WTC11 (cell line): ENCODE data around the gene VSNL1. TPM values are rescaled to one million over a fixed set of nuclear protein-coding genes. Genes with fewer than 3 reads are reported as not detected.

Source experiments
- ATF1 ChIP-seq: sonication (generic); formaldehyde crosslinking; IDR thresholded peaks from 2 replicates; pipeline ENCODE4 v1.8.1; 2023; ENCODE audit warnings: mild to moderate bottlenecking, moderate library complexity, missing genetic modification reagents
- CREB1 ChIP-seq: sonication (generic); formaldehyde crosslinking; IDR thresholded peaks from 2 replicates; pipeline ENCODE4 v1.8.0; 2023; ENCODE audit warnings: mild to moderate bottlenecking, missing genetic modification reagents
- CTCF ChIP-seq: fragments of 200-600 bp; IDR thresholded peaks from 2 replicates; pipeline ENCODE4 v1.8.0; 2022; ENCODE audit warnings: antibody characterized with exemption
- E2F4 ChIP-seq: sonication (generic); formaldehyde crosslinking; IDR thresholded peaks from 2 replicates; pipeline ENCODE4 v1.8.1; 2022; ENCODE audit warnings: low read depth, mild to moderate bottlenecking, moderate library complexity, missing genetic modification reagents, borderline replicate concordance
- EMX1 ChIP-seq: fragments of 250-450 bp; sonication (Bioruptor Pico); IDR thresholded peaks from 2 replicates; pipeline ENCODE4 v1.8.0; 2021; ENCODE audit warnings: mild to moderate bottlenecking
- ERG ChIP-seq: fragments of 250-450 bp; sonication (Bioruptor Pico); IDR thresholded peaks from 2 replicates; pipeline ENCODE4 v1.8.0; 2021; ENCODE audit warnings: mild to moderate bottlenecking
- FOXK1 ChIP-seq: sonication (generic); formaldehyde crosslinking; IDR thresholded peaks from 2 replicates; pipeline ENCODE4 v1.8.0; 2022; ENCODE audit warnings: mild to moderate bottlenecking, moderate library complexity, missing genetic modification reagents
- JAZF1 ChIP-seq: fragments of 250-450 bp; sonication (Bioruptor Pico); IDR thresholded peaks from 2 replicates; pipeline ENCODE4 v1.9.0; 2021; ENCODE audit warnings: moderate library complexity, mild to moderate bottlenecking, inconsistent platforms
- MAX ChIP-seq: sonication (generic); formaldehyde crosslinking; IDR thresholded peaks from 2 replicates; pipeline ENCODE4 v1.8.0; 2022; ENCODE audit warnings: mild to moderate bottlenecking, missing genetic modification reagents
- NR1H2 ChIP-seq: sonication (generic); formaldehyde crosslinking; IDR thresholded peaks from 2 replicates; pipeline ENCODE4 v1.9.0; 2021; ENCODE audit warnings: mild to moderate bottlenecking, moderate library complexity, missing genetic modification reagents
- RORB ChIP-seq: fragments of 250-450 bp; sonication (Bioruptor Pico); IDR thresholded peaks from 2 replicates; pipeline ENCODE4 v1.9.0; 2021; ENCODE audit warnings: mild to moderate bottlenecking
- TEAD1 ChIP-seq: sonication (generic); formaldehyde crosslinking; IDR thresholded peaks from 2 replicates; pipeline ENCODE4 v1.8.0; 2022; ENCODE audit warnings: mild to moderate bottlenecking, missing genetic modification reagents
- TEAD4 ChIP-seq: sonication (generic); formaldehyde crosslinking; IDR thresholded peaks from 2 replicates; pipeline ENCODE4 v1.8.0; 2022; ENCODE audit warnings: mild to moderate bottlenecking, missing genetic modification reagents
- ZMAT4 ChIP-seq: fragments of 250-450 bp; sonication (Bioruptor Pico); IDR thresholded peaks from 2 replicates; pipeline ENCODE4 v1.9.0; 2021; ENCODE audit warnings: mild to moderate bottlenecking
- ZNF138 ChIP-seq: sonication (generic); formaldehyde crosslinking; conservative IDR thresholded peaks from 2 replicates; pipeline ENCODE4 v1.8.1; 2022; ENCODE audit warnings: mild to moderate bottlenecking, moderate library complexity, missing genetic modification reagents
- ZNF219 ChIP-seq: sonication (generic); formaldehyde crosslinking; IDR thresholded peaks from 2 replicates; pipeline ENCODE4 v1.8.0; 2023; ENCODE audit warnings: missing genetic modification reagents, mild to moderate bottlenecking, borderline replicate concordance
- ZNF263 ChIP-seq: sonication (generic); formaldehyde crosslinking; IDR thresholded peaks from 2 replicates; pipeline ENCODE4 v1.8.1; 2022; ENCODE audit warnings: low read depth, mild to moderate bottlenecking, moderate library complexity, missing genetic modification reagents
- total RNA-seq: library from RNA; stranded (reverse); gene quantifications from 3 replicates; pipeline ENCODE4 v1.2.3, GENCODE V29; 2021
- TF ChIP-seq, protein P1 (sequence below): fragments of 250-450 bp; sonication (Bioruptor Pico); conservative IDR thresholded peaks from 2 replicates; pipeline ENCODE4 v1.9.0; 2021; ENCODE audit warnings: mild to moderate bottlenecking
- TF ChIP-seq, protein P2 (sequence below): sonication (generic); formaldehyde crosslinking; IDR thresholded peaks from 2 replicates; pipeline ENCODE4 v1.8.1; 2023; ENCODE audit warnings: mild to moderate bottlenecking, moderate library complexity, missing genetic modification reagents
- TF ChIP-seq, protein P3 (sequence below): sonication (generic); formaldehyde crosslinking; IDR thresholded peaks from 2 replicates; pipeline ENCODE4 v1.8.0; 2022; ENCODE audit warnings: missing genetic modification reagents
- TF ChIP-seq, protein P4 (sequence below): sonication (generic); formaldehyde crosslinking; conservative IDR thresholded peaks from 2 replicates; pipeline ENCODE4 v1.8.1; 2022; ENCODE audit warnings: mild to moderate bottlenecking, missing genetic modification reagents
- TF ChIP-seq, protein P5 (sequence below): sonication (generic); formaldehyde crosslinking; IDR thresholded peaks from 2 replicates; pipeline ENCODE4 v1.8.1; 2022; ENCODE audit warnings: mild to moderate bottlenecking, missing genetic modification reagents, moderate library complexity, borderline replicate concordance

The VSNL1 gene
- total RNA-seq, 1 experiment from 2014 or later: 78.4 TPM

DNA sequence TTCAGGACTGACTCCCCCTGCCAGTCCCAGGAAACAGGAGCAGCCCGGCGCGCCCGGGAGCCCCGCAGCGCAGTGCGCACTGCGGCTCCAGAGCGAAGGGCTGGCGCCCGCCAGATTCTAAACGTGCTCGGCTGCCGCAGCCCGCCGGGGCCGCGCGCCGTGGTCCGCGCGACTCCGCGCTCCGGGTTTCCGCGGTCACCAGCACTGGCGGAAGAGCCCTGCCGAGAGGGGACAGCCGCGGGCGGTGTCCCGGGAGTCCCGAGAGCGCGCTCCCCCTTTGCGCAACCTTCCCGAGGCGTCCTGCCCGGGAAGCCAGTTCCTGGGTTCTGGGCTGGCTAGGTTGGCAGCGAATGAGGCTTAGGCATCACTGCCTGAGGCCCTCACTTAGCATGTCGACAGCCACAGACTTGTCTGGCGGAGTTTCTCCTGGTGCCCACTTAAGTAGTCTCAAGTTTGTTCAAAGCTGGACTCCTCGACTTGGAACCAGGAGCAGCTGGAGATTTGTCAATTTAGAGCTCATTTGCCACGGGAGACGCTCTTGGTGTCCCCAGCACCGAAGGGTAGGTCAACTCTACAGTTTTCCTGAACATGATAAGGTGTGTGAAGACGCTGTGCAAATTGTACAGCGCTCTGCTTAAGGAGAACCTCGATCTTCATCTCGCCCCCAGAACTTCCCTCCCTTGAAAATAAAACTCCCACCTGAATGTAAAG, 1.5 kb upstream of the VSNL1 start (continued):
- TF ChIP-seq FOXK1 (CRISPR knock-in tag) (peak; percentile 56; the same call in 1 of the 2 replicates), ATF1 (CRISPR knock-in tag) (no peak), JAZF1 (CRISPR knock-in tag) (no peak), EMX1 (no peak), RORB (CRISPR knock-in tag) (no peak), ZMAT4 (no peak), TEAD1 (CRISPR knock-in tag) (peak; percentile 56; the same call in 1 of the 2 replicates), ERG (CRISPR knock-in tag) (0 out of 2 replicates have a peak, but pooled peaks have one; percentile 39), ZNF219 (CRISPR knock-in tag) (peak; percentile 51; the same call in 1 of the 2 replicates), CTCF (no peak), E2F4 (CRISPR knock-in tag) (no peak), ZNF263 (CRISPR knock-in tag) (no peak), MAX (CRISPR knock-in tag) (peak; percentile 63; the same call in 1 of the 2 replicates), ZNF138 (peak; percentile 81; the same call in 1 of the 2 replicates), NR1H2 (no peak), CREB1 (CRISPR knock-in tag) (no peak), TEAD4 (CRISPR knock-in tag) (no peak)
- TF ChIP-seq, protein P1, sequence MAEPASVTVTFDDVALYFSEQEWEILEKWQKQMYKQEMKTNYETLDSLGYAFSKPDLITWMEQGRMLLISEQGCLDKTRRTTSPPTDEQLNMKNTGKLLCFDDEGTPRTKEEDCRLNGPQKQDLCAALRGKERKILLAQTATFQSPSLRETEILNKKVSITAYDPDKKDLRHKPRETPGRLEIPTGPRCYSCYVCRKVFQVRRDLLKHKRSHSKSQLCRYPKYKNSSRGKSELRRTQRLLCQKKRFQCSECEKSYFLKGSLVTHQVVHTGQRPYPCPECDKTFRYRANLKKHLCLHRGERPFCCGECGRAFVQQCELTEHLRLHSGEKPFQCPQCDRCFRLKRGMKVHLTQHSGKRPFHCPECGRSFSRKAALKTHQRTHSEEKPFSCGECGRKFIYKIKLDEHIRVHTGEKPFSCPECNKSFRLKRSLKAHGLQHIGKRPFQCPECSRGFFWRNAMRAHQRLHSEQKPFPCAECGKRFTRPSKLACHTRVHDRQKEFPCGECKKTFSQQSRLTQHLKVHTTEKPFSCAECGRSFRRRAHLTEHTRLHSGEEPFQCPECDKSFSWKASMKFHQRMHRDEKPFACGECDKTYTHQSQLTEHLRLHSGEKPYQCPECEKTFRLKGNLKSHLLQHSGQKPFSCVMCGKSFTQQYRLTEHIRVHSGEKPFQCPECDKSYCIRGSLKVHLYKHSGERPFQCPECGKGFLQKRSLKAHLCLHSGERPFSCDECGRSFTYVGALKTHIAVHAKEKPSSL (CRISPR knock-in tag): no peak
- TF ChIP-seq, protein P2, sequence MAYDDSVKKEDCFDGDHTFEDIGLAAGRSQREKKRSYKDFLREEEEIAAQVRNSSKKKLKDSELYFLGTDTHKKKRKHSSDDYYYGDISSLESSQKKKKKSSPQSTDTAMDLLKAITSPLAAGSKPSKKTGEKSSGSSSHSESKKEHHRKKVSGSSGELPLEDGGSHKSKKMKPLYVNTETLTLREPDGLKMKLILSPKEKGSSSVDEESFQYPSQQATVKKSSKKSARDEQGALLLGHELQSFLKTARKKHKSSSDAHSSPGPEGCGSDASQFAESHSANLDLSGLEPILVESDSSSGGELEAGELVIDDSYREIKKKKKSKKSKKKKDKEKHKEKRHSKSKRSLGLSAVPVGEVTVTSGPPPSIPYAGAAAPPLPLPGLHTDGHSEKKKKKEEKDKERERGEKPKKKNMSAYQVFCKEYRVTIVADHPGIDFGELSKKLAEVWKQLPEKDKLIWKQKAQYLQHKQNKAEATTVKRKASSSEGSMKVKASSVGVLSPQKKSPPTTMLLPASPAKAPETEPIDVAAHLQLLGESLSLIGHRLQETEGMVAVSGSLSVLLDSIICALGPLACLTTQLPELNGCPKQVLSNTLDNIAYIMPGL (CRISPR knock-in tag): peak; percentile 81; the same call in 1 of the 2 replicates
- TF ChIP-seq, protein P3, sequence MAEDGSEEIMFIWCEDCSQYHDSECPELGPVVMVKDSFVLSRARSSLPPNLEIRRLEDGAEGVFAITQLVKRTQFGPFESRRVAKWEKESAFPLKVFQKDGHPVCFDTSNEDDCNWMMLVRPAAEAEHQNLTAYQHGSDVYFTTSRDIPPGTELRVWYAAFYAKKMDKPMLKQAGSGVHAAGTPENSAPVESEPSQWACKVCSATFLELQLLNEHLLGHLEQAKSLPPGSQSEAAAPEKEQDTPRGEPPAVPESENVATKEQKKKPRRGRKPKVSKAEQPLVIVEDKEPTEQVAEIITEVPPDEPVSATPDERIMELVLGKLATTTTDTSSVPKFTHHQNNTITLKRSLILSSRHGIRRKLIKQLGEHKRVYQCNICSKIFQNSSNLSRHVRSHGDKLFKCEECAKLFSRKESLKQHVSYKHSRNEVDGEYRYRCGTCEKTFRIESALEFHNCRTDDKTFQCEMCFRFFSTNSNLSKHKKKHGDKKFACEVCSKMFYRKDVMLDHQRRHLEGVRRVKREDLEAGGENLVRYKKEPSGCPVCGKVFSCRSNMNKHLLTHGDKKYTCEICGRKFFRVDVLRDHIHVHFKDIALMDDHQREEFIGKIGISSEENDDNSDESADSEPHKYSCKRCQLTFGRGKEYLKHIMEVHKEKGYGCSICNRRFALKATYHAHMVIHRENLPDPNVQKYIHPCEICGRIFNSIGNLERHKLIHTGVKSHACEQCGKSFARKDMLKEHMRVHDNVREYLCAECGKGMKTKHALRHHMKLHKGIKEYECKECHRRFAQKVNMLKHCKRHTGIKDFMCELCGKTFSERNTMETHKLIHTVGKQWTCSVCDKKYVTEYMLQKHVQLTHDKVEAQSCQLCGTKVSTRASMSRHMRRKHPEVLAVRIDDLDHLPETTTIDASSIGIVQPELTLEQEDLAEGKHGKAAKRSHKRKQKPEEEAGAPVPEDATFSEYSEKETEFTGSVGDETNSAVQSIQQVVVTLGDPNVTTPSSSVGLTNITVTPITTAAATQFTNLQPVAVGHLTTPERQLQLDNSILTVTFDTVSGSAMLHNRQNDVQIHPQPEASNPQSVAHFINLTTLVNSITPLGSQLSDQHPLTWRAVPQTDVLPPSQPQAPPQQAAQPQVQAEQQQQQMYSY (CRISPR knock-in tag): peak; percentile 98
- TF ChIP-seq, protein P4, sequence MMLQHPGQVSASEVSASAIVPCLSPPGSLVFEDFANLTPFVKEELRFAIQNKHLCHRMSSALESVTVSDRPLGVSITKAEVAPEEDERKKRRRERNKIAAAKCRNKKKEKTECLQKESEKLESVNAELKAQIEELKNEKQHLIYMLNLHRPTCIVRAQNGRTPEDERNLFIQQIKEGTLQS: no peak
- TF ChIP-seq, protein P5, sequence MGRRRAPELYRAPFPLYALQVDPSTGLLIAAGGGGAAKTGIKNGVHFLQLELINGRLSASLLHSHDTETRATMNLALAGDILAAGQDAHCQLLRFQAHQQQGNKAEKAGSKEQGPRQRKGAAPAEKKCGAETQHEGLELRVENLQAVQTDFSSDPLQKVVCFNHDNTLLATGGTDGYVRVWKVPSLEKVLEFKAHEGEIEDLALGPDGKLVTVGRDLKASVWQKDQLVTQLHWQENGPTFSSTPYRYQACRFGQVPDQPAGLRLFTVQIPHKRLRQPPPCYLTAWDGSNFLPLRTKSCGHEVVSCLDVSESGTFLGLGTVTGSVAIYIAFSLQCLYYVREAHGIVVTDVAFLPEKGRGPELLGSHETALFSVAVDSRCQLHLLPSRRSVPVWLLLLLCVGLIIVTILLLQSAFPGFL (CRISPR knock-in tag): no peak
